HG03135 (cell line): Measurements from ENCODE around the gene SLC25A12.
"Not testable (repeated sequence)": the region's sequence is repeated elsewhere in the genome, so short reads cannot be mapped to it uniquely, and the experiment has no call there.

Experiments
- ATAC-seq: cut with Tn5 transposase; IDR thresholded peaks from one replicate; pipeline ENCODE4 v1.9.1; 2021; ENCODE audit warnings: mild to moderate bottlenecking, moderate library complexity; ENCODE audit not compliant: unreplicated experiment

SLC25A12 gene

DNA sequence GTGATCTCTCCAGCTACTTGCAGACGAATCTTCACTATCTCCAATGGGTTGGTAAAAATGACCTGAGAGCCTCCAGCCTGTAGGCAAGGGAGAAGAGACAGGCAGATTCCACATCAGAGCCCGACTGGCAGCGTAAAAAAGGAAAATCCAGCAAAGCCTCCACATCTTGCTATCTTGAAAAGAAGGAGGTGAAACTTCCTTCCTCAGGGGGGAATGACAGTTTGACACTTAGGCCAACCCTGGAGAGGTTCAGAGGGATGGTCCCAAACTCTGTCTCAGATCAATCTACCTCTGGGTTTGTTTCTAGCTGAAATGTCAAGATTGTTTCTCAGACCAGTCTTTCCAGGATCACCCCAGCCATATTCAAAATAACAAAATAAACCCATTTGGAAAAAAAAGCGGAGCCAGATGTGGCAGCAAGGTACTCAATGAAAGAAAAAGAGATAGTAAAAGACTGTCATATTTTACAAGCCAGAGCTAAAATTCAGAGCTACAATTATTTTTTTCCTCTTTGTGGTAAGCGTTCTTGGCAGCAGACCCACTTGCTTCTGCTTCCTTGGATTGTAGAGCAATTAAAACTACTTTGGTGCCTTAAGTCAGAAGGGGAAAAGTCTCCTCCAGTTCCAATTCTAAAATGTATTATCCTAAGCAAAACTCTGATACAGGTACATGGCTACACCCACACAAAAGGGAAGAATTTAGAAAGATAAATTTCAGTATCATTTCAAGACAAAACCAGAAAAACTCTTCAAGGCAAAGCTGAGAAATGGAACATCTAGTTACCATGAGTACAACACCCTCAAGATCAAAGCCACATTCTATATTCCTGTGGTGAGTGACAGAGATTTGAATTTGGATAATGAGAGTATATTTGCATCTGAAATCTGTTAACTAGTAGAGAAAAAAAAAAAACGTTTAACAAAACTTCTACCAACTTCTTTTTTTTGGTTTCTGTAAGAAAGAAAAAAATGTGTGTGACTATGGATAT lies 100.1 kb downstream of the SLC25A12 start:
- ATAC-seq, result no peak

DNA sequence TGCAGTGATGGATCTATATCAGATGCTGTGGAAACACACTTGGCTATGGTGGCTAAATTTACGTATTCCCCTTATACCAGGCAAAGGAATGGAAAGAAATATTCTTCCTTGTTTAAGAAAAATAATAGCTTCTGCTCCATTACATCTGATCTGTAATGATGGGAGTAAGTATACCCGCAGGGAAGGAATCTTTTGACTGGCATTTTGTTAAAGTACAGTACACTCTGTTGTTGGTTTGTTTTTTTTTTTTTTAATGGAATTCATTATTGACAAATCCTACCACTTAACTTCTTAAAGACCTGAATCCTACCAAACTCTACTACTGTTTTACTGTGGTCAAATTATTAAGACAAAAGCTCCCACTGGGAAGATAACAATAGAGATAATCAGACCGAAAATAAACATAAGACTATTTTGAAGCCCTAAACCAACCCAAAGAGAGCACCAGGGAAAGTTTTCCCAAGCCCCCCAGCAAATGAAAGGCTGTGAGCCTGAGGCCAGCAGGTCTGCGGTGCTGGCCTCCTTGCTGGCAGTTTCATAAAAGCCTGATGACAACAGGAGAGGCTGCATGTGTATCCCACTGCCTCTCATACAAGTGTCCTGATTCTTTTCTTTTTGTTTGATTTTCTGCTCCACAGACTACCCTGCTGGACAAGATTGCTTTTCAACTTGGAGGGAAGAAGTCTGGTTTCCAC lies 101.0 kb downstream of the SLC25A12 start:
- ATAC-seq, result no peak

DNA sequence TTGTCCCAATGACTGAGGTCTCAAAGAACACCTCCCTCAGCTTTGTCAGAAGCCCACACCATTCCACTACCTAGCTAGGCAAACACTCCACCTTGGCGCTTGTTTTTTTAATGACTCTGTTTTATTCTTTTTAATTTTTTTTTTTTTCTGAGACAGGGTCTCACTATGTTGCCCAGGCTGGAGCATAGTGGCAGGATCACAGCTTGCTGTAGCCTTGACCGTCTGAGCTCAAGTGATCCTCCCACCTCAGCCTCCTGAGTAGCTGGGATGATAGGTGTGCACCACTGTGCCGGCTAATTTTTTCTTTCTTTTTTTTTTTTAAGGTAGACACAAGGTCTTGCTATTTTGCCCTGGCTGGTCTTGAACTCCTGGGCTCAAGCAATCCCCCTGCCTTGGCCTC lies 101.9 kb downstream of the SLC25A12 start:
- ATAC-seq, result no peak

DNA sequence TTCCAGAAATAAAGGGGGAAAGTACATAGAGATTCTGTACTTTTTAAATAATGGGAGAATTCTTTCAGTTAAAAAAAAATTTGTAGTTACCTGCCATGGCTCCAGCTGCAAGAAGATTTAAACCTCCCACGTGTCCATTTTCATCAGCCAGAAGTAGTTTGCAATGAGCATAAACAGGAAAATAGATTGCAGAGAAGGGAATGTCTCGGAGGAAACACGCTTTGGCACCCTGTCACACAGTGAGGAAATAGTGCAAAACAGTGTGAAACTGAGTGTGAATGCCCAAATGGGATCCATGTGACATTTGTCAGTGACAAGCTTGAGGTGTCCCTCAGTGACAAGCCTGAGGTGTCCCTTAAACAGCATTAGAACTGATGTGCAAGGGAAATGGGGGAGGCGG lies 102.7 kb downstream of the SLC25A12 start:
- no peak for ATAC-seq

DNA sequence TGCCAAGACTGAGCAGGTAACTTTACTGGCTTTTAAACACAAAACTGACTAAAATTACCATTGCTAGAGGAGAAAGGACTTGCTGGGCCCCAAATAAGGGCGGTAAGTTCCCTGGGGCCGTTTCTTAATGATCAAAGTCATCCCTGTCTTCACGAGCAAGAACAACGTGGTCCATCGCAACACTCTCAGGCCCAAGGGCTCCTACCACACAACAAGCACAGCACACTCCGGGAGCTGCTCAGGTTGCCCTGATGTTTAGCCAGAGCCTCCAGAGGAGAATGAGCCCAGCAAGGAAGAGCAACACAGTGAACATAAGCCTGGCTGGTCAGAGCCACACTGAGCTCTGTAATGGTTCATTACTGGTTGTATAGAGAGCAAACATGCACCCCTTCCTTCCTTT lies 104.1 kb downstream of the SLC25A12 start:
- ATAC-seq, result no peak

DNA sequence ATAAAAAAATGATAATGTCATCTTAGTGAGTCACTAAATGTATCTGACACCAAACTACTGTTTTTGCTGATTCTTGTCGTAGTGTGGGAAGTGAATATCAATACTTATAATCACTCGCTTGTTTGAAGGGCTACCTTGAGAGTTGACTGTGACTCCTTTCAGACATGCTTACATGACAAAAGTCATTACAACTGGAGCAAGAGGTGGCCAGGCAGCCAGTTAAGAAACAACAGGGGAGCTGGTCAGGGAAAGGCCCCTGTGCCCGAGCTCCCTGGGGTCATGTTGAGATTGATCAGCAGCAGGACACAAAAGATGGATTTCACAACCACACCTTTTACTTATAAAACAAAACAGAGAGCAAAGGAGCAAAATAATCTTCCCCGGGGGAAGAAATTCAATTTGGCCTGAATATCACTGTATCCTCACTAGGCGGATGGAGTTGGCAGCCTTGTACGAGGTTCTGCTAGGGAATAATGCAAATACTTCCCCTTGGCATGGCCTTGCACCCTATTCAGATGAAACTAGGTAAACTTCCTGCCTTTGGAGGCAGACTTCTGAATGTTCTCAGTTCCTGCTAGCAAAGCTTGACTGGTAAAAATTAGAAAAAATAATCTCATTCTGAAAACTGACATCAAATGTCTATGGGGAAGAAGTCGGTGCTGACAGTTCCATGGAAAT lies 105.6 kb downstream of the SLC25A12 start:
- ATAC-seq, result no peak

DNA sequence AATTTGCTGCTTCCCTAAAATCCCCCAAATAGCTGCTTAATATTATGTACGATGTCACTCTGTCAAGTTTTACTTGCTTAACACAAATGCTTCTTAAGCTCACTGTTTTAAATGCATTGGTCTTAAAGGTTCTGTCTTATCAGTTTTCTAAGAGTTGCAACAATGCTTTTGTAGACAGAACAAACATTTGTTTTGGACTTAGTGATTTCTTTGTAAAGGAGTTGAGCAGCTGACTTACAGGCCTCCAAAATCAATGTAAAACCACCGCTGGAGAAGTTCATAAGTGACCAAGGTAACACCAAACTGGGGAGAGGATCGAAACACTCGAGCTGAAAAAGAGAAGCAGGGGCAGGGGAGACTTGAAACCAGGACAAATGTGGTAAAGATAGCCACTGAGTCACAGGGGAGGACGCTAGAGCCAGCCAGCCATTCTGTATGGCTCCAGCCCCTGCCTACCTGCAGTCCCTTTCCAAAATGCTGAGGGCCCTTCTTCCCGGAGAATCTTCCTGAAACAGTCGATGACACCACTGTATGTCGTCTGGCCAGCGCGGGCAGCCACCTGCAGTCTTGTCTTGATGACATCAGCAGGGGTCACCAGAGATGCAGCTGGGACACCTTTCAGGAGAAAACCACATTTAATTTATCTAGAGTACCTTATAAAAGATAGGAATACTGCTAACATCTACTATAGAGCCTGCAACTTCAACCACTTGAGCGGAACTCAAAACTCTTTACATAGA lies 106.5 kb downstream of the SLC25A12 start:
- ATAC-seq, result no peak

DNA sequence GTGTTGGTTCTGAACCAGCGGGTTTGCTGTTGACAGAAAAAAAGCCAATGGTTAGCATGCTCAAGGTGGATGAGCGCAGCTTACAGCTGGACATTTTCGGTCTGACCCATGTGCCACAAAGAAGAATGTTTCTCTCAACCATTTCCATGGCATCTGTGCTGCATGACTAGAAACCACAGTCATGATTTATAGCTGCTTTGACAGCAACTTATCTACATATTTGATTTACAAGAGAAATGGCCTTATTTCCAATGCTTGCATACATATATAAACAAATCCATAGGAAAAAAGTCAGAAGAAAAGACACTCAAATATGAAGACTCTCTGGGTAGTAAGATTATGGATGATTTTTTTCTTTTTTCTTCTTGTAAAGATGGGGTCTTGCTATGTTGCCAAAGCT lies 108.6 kb downstream of the SLC25A12 start:
- ATAC-seq, result no peak

DNA sequence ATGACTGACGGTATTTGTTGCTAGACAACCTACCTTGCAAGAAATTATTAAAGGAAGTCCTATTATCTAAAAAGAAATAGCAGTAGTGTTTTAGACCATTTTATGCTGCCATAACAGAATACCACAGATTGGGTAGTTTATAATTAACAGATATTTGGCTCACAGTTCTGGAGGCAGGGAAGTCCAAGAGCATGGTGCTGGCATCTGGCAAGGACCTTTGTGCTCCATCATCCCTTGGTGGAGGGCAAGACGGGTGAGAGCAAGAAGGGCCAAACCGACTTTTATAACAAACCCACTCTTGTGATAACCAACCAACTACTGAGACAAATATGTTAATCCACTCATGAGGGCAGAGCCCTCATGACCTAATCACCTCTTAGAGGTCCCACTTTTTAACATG lies 115.5 kb downstream of the SLC25A12 start:
- ATAC-seq, result no peak

DNA sequence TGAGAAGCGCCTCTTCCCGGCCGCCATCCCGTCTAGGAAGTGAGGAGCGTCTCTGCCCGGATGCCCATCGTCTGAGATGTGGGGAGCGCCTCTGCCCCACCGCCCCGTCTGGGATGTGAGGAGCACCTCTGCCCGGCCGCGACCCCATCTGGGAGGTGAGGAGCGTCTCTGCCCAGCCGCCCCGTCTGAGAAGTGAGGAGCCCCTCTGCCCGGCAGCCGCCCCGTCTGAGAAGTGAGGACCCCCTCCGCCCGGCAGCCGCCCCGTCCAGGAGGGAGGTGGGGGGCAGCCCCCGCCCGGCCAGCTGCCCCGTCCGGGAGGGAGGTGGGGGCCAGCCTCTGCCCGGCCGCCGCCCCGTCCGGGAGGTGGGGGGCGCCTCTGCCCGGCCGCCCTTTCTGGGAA lies 119.5 kb downstream of the SLC25A12 start:
- ATAC-seq, result not testable (repeated sequence)

DNA sequence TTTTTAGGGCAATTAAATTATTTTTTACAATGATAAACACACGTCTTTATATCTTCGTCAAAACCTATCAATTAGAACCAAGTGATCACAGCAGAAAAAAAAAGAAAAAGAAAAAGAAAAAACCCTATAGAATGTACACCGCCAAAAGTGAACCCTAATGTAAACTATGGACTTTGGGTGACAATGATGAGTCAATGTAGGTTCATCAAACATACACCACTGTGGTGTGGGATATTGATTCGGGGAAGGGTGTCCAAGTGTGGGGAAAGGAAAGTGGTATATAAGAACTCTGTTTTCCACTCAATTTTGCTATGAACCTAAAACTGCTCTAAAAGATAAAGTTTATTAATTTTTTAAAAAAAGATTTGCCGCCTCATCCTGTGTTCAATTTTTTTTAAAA lies 121.7 kb downstream of the SLC25A12 start:
- no peak for ATAC-seq

DNA sequence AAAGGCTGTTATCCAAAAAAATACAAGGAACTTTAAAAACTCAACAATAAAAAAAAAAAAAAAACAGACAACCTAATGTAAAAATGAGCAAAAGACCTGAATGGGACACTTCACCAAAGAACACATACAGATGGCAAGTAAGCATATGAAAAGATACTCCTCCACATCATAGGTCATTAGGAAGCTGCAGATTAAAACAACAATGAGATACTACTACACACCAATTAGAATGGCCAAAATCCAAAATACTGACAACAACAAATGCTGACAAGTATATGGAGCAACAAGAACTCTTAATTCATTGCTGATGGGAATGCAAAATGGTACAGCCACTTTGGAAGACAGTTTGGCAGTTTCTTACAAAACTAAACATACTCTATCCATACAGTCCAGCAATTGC lies 122.6 kb downstream of the SLC25A12 start:
- ATAC-seq, result no peak

DNA sequence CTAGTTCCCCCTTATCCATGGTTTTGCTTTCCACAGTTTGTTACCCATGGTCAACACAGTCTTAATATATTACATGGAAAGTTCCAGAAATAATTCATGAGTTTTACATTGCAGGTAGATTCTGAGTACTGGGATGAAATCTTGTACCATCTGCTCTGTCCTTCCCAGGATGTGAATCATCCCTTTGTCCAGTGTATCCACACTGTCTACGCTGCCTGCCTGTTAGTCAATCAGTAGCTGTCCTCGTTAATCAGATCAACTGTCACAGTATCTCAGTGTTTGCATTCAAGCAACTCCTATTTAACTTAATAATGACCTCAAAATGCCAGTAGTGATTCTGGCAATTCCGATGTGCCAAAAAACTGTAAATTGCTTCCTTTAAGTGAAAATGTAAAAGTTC lies 130.4 kb downstream of the SLC25A12 start:
- no peak for ATAC-seq

DNA sequence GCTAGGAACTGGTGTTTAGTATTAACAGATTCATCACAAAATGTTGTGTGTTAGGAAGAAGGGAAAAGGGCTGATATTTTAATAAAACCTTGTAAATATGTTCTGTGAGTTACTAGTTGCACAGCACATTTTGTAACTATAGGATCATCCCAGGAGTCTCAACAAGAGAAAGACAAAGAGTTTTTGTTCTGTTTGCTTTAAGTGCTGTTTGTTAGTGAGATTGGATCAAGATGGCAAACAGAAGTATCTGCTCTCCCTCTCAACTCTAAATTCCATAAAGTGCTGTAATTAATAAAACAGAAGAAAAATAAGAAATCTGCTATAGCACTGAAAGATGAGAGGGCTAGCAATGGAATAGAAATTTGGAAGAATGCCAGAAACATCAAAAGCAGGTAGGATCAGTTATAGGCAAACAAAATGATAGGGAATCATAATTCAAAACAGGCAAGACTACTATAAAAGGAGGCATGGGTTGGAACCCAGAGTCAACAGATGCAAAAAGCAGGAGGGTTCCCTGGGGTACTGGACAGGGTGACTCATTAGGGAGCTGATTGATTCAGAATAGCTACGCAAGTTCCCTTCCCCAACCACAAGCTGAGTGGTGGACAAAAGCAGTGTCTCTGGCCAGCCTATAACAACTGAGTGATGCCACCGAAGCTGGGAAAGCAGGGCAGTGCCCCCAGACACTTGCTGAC lies 131.0 kb downstream of the SLC25A12 start:
- ATAC-seq, result no peak

DNA sequence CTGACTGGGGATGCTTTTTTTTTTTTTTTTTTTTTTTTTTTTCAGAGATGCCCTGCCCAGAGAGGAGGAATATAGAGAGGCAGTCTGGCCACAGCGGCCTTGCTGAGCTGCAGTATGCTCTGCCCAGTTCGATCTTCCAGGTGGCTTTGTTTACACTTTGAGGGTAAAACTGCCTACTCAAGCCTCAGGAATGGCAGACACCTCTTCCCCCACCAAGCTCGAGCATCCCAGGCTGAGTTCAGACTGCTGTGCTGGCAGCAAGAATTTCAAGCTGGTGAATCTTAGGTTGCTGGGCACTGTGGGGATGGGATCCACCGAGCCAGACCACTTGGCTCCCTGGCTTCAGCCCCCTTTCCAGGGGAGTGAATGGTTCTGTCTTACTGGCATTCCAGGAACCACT lies 132.9 kb downstream of the SLC25A12 start:
- ATAC-seq, result not testable (repeated sequence)

DNA sequence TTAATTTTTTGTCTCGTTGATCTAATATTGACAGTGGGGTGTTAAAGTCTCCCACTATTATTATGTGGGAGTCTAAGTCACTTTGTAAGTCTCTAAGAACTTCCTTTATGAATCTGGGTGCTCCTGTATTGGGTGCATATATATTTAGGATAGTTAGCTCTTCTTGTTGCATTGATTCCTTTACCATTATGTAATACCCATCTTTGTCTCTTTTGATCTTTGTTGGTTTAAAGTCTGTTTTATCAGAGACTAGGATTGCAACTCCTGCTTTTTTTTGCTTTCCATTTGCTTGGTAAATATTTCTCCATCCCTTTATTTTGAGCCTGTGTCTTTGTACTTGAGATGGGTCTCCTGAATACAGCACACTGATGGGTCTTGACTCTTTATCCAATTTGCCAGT lies 135.3 kb downstream of the SLC25A12 start:
- ATAC-seq, result not testable (repeated sequence)

DNA sequence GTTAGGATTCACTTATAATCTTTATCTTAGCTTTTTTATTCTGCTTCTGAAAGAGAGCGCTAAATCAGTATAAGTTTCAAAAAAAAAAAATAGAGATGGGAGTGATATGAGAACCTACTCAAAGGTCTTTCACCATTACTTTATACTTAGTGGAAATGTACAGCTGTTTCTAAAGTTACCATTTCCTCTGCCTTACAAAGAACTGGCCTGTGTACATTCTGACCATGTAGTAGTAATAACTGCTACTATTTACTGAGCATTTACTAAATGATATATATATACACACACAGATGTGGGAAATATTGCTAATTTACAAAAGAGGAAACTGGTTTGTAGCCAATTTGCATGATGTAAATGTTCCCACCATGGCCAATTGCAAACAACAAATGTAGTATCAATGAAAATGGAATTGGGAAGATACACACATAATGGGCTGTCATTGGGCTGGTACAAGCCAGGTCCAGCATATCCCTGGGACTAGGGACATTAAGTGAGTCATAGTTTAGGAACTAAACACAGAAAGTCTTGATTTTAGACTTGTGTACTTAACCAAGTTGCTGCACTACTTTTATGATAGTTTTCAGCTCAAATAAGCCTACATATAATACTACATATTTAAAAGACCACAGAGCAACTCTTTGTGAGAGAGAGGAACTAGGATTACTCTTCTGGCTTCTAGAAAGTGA lies 139.6 kb downstream of the SLC25A12 start:
- no peak for ATAC-seq

DNA sequence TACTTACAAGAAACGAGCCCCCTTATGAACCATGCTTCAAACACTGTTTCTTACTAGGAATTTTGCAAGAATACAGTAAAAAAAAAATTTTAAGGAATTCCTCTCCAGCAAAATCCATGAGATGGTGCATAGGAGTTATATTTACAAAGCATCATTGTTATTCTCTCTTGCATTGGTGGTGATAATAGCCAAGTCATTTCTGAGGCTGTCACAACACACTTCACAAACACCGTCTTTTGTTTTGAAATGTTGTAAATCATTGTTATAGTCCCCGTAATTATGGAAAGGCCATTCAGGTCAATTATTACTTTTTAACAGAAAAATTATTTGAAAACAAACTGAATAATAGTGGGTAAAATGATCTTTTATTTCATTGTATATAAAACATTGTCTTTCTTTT lies 146.7 kb downstream of the SLC25A12 start:
- no peak for ATAC-seq

DNA sequence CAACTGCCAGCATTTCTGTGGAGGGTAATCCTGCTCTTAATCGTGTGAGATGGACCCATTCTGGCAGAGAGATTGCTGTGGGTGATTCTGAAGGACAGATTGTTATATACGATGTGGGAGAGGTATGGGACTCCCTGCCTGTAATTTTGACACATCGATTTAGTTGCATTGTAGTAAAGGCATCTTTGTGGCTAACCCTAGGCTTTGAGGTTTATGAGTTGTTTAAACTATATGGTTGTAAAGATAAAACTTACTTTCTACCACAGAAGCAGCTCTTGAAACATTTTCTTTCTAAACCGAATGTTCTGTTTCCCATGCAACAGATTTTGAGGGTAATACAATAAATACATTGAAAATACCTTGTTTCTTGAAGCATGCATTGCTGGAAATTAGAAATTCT lies 148.2 kb downstream of the SLC25A12 start:
- ATAC-seq, result no peak

DNA sequence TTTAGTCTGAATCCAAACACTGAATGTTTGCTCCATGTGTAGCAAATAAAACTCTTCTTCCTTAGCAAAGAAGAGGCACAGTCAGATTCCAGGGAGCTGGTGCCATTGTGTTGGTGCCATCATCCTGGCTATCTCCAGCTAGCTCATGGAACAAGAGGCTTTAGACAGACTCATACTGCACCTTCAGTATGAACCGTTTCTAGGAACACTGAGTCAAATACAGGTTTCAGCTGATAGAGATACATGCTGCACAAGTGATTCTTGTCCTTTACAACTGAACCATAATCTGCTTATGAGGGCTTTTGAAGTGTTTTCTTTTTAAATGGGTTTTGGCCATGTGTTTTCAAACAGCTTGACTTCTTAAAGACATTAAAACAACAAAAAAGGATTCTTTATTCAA lies 148.9 kb downstream of the SLC25A12 start:
- ATAC-seq, result no peak
